Measurements from ENCODE around the gene DYRK3. TPM values are rescaled to one million over a fixed set of nuclear protein-coding genes. Genes with fewer than 3 reads are reported as not detected.

DYRK3 gene
- total and polyA plus RNA-seq, 2 donors: 4.9 to 7.2 TPM

DNA sequence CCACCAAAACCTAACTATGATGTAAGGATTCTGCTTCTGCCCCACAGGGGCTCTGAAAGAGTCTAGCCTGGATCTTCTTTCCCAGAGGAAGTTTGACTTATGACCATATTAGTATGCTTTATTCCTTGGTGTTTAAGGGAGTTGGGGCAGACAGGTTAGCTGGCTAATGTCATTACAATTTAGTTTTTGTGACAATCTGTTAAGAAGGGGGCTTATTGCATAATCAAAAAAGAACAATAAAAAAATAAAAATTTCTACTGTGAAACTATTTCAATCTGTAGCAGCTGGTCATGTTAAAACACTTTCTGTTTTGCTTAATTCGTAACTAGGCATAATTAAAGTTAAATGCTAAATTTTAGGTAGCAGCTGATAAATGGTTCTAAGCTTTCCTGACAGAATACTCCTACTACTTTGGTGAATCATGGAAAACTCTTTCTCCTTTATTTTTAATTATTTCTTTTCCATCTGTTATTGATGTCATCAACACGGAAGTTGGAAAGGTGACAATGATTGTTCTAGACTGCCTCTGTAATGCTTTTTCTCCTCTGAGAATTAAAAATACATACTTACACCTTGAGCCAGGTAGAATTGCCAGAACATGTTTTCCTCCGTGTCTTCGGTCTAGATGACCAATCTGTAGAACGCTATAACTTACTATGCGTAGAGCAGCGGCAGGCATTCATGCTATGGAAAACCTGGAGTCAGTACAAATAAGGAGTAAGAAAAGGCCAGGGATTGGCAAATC is 18.6 kb downstream of the DYRK3 start:
- H3K27ac ChIP-seq (ENCODE audit: low read depth in 1 of 2, low read length in 1 of 2): peak overlapping the region in 1 of 2 donors; percentile 30
- H3K36me3 ChIP-seq (ENCODE audit: control insufficient read depth in 2 of 2, insufficient read depth in 2 of 2, low read length in 1 of 2): peaks cover 0 to 10% of the 10 kb centered on the region in 2 donors
- peaks cover 6 to 18% of the 10 kb centered on the region in 2 donors for H3K4me1 ChIP-seq (ENCODE audit: control insufficient read depth in 2 of 2, insufficient read depth in 2 of 2, low read length in 2 of 2)
- no peaks in the 10 kb centered on the region for H3K9me3 ChIP-seq (ENCODE audit: control insufficient read depth in 2 of 2, insufficient read depth in 1 of 2, low read length in 1 of 2)
- no peaks in the 10 kb centered on the region for H3K27me3 ChIP-seq (ENCODE audit: control insufficient read depth in 2 of 2, insufficient read depth in 1 of 2, low read length in 1 of 2)
- H3K4me3 ChIP-seq (ENCODE audit: low read length in 2 of 2): no peak overlapping the region
- 94% methylated on average over 7 of the region's 7 CpGs for WGBS
- DNase-seq (ENCODE audit: low read depth in 6 of 9, low spot score in 9 of 9): no peak

DNA sequence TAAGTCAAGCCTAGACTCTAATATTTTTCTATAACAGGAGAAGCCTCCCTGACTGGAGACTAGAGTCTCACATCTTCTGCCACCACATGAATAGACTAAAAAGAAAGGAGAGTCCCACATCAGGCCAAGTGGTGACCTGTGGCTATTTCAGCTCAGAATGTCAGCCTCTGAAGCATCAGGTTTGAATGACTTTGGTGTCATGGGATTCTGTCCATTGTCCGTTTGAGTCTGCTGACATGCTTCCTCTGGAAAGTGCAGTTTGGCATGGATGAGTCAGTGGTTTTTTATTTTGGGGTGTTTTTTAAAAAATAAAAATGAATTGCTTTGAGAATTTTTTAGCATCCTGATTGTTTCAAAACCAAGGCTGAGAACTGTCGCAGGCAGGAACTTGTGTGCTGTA is 19.5 kb downstream of the DYRK3 start:
- Histone ChIP-seq H3K4me3 (ENCODE audit: low read length in 2 of 2) (no peak overlapping the region), H3K9me3 (ENCODE audit: control insufficient read depth in 2 of 2, insufficient read depth in 1 of 2, low read length in 1 of 2) (no peaks in the 10 kb centered on the region), H3K27me3 (ENCODE audit: control insufficient read depth in 2 of 2, insufficient read depth in 1 of 2, low read length in 1 of 2) (no peaks in the 10 kb centered on the region), H3K27ac (ENCODE audit: low read depth in 1 of 2, low read length in 1 of 2) (no peak overlapping the region), H3K36me3 (ENCODE audit: control insufficient read depth in 2 of 2, insufficient read depth in 2 of 2, low read length in 1 of 2) (peaks cover 0 to 6% of the 10 kb centered on the region in 2 donors), H3K4me1 (ENCODE audit: control insufficient read depth in 2 of 2, insufficient read depth in 2 of 2, low read length in 2 of 2) (peaks cover 9 to 27% of the 10 kb centered on the region in 2 donors)
- no peak for DNase-seq (ENCODE audit: low read depth in 6 of 9, low spot score in 9 of 9)
- 87% methylated on average over 2 of the region's 2 CpGs for WGBS

DNA sequence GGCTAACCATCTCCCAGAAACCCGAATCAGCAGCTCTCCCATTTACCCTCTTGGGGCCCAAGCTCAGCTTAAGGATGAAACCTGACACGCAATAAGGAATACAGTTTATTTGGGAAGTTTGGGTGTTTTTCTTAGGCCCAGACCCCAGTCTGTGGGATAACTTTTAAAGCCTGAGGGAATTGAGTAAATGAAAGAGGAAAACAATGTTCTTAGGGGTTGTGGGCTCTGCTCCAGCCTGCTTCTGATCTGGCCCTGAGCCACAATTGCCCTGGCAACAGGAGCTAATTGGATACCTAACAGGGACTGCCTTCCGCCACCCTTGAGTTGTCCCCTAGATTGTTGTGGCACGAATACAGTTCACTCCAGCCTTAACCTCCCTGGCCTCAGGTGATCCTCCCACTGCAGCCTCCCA is 20.1 kb downstream of the DYRK3 start:
- no peak overlapping the region for H3K4me3 ChIP-seq (ENCODE audit: low read length in 2 of 2)
- no peak for DNase-seq (ENCODE audit: low read depth in 6 of 9, low spot score in 9 of 9)
- peaks cover 0 to 6% of the 10 kb centered on the region in 2 donors for H3K36me3 ChIP-seq (ENCODE audit: control insufficient read depth in 2 of 2, insufficient read depth in 2 of 2, low read length in 1 of 2)
- H3K4me1 ChIP-seq (ENCODE audit: control insufficient read depth in 2 of 2, insufficient read depth in 2 of 2, low read length in 2 of 2): peaks cover 11 to 33% of the 10 kb centered on the region in 2 donors
- 95% methylated on average over 4 of the region's 4 CpGs for WGBS
- H3K27ac ChIP-seq (ENCODE audit: low read depth in 1 of 2, low read length in 1 of 2): peak overlapping the region in 1 of 2 donors; percentile 19
- peaks cover 0 to 2% of the 10 kb centered on the region in 2 donors for H3K9me3 ChIP-seq (ENCODE audit: control insufficient read depth in 2 of 2, insufficient read depth in 1 of 2, low read length in 1 of 2)
- H3K27me3 ChIP-seq (ENCODE audit: control insufficient read depth in 2 of 2, insufficient read depth in 1 of 2, low read length in 1 of 2): no peaks in the 10 kb centered on the region

DNA sequence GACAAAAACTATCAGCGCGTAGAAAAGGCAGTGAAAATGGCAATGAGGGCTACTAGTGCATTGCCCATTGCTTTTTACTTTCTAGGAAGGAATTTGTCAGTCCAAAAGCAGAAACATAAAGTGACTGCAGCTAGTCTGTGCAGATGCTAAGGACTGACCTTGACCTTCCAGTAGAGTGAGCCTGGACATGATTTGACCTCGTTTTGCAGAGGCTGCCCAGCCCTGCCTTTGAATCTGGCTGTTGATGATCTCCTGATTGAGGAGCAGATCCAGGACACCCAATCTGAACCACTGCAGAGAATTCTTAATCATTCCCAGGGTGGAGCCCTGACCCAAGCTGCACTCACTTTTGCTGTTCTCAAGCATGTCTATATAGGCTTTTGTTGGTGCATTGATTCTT is 21.6 kb downstream of the DYRK3 start:
- H3K27me3 ChIP-seq (ENCODE audit: control insufficient read depth in 2 of 2, insufficient read depth in 1 of 2, low read length in 1 of 2): no peaks in the 10 kb centered on the region
- DNase-seq (ENCODE audit: low read depth in 6 of 9, low spot score in 9 of 9): no peak
- H3K36me3 ChIP-seq (ENCODE audit: control insufficient read depth in 2 of 2, insufficient read depth in 2 of 2, low read length in 1 of 2): no peaks in the 10 kb centered on the region
- 98% methylated on average over 3 of the region's 3 CpGs for WGBS
- peaks cover 11 to 33% of the 10 kb centered on the region in 2 donors for H3K4me1 ChIP-seq (ENCODE audit: control insufficient read depth in 2 of 2, insufficient read depth in 2 of 2, low read length in 2 of 2)
- H3K9me3 ChIP-seq (ENCODE audit: control insufficient read depth in 2 of 2, insufficient read depth in 1 of 2, low read length in 1 of 2): peaks cover 0 to 2% of the 10 kb centered on the region in 2 donors
- H3K4me3 ChIP-seq (ENCODE audit: low read length in 2 of 2): no peak overlapping the region
- no peak overlapping the region for H3K27ac ChIP-seq (ENCODE audit: low read depth in 1 of 2, low read length in 1 of 2)

DNA sequence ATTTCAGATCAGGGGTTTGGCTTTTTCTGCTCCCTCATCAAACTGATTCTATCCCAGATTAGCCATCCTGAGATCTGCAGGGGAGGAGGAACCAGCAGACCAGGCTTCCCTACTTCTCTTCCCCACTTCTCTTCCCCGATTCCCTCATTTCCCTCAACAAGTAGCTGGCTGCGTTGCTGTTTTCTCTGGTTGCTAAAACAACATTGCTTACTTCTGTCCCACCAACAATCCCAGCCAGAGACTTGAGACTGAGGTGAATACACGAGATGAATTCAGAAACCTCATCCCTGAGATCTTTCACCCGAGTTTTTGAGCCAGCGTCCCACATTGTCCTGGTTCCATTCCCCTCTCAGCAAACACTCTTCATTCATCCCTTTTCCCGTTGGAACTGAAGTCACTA is 22.4 kb downstream of the DYRK3 start:
- no peak overlapping the region for H3K4me3 ChIP-seq (ENCODE audit: low read length in 2 of 2)
- H3K9me3 ChIP-seq (ENCODE audit: control insufficient read depth in 2 of 2, insufficient read depth in 1 of 2, low read length in 1 of 2): peaks cover 0 to 2% of the 10 kb centered on the region in 2 donors
- peaks cover 11 to 33% of the 10 kb centered on the region in 2 donors for H3K4me1 ChIP-seq (ENCODE audit: control insufficient read depth in 2 of 2, insufficient read depth in 2 of 2, low read length in 2 of 2)
- no peak for DNase-seq (ENCODE audit: low read depth in 6 of 9, low spot score in 9 of 9)
- peak overlapping the region in 1 of 2 donors; percentile 22 for H3K27ac ChIP-seq (ENCODE audit: low read depth in 1 of 2, low read length in 1 of 2)
- H3K27me3 ChIP-seq (ENCODE audit: control insufficient read depth in 2 of 2, insufficient read depth in 1 of 2, low read length in 1 of 2): no peaks in the 10 kb centered on the region
- H3K36me3 ChIP-seq (ENCODE audit: control insufficient read depth in 2 of 2, insufficient read depth in 2 of 2, low read length in 1 of 2): no peaks in the 10 kb centered on the region
- 38% methylated on average over 6 of the region's 6 CpGs for WGBS

DNA sequence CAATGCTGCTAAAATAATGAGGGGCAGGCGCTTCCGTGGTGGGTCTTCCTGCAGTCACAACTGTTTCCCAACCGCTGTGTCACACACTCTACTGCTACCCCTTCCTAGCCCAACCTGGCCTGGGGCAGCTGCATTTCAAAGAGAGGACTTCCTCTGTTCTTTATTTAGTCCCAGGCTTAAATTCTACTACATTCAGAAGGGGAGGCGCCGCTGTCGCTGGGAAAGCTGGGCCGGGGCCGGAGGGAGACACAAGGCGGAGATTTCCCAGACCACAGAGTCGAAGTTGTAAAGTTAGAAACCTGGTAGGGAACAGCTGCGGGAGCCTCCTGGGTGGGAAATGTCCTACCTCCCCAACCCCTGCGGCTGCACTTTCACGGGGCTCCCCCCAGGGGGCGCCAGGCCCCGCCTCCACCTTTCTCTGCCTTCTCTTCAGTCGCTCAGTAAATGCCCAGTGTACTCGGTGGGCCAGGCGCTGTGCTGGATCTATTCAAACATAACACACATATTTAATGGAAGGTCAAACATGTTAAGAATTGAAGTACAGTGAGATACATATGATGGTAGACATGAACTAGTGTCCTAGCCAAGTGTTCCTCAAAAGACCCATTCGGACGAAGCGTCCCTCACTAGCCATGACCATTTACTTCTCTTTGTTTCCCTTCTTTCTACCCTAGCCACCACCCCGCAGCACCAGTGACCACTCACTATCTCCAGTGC is 23.1 kb downstream of the DYRK3 start:
- WGBS: 18% methylated on average over 22 of the region's 22 CpGs
- peaks cover 11 to 35% of the 10 kb centered on the region in 2 donors for H3K4me1 ChIP-seq (ENCODE audit: control insufficient read depth in 2 of 2, insufficient read depth in 2 of 2, low read length in 2 of 2)
- DNase-seq (ENCODE audit: low read depth in 6 of 9, low spot score in 9 of 9): peak in 6 of 9 donors; percentile 19 to 71 (median 48)
- H3K9me3 ChIP-seq (ENCODE audit: control insufficient read depth in 2 of 2, insufficient read depth in 1 of 2, low read length in 1 of 2): peaks cover 0 to 2% of the 10 kb centered on the region in 2 donors
- H3K27me3 ChIP-seq (ENCODE audit: control insufficient read depth in 2 of 2, insufficient read depth in 1 of 2, low read length in 1 of 2): peaks cover 3 to 4% of the 10 kb centered on the region in 2 donors
- peak overlapping the region in 1 of 2 donors; percentile 22 for H3K27ac ChIP-seq (ENCODE audit: low read depth in 1 of 2, low read length in 1 of 2)
- H3K4me3 ChIP-seq (ENCODE audit: low read length in 2 of 2): no peak overlapping the region
- no peaks in the 10 kb centered on the region for H3K36me3 ChIP-seq (ENCODE audit: control insufficient read depth in 2 of 2, insufficient read depth in 2 of 2, low read length in 1 of 2)

DNA sequence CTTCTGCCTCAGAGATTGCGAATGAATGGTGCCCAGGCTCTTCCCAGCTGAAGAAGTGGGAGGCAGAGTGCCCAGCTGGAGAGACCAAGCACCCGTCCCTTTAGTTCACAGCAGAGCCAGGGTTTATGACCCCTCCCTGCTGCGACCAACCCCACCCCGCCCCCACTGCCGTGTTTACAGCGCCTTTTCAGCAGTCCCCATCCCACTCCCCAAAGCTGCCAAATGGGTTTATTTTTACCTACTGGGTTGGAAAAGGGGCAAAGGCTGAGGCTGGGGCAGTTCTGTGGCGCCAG is 23.6 kb downstream of the DYRK3 start:
- H3K27me3 ChIP-seq (ENCODE audit: control insufficient read depth in 2 of 2, insufficient read depth in 1 of 2, low read length in 1 of 2): peaks cover 3 to 9% of the 10 kb centered on the region in 2 donors
- 77% methylated on average over 7 of the region's 7 CpGs for WGBS
- H3K9me3 ChIP-seq (ENCODE audit: control insufficient read depth in 2 of 2, insufficient read depth in 1 of 2, low read length in 1 of 2): peaks cover 0 to 2% of the 10 kb centered on the region in 2 donors
- DNase-seq (ENCODE audit: low read depth in 6 of 9, low spot score in 9 of 9): no peak
- peaks cover 11 to 40% of the 10 kb centered on the region in 2 donors for H3K4me1 ChIP-seq (ENCODE audit: control insufficient read depth in 2 of 2, insufficient read depth in 2 of 2, low read length in 2 of 2)
- no peak overlapping the region for H3K27ac ChIP-seq (ENCODE audit: low read depth in 1 of 2, low read length in 1 of 2)
- H3K36me3 ChIP-seq (ENCODE audit: control insufficient read depth in 2 of 2, insufficient read depth in 2 of 2, low read length in 1 of 2): no peaks in the 10 kb centered on the region
- no peak overlapping the region for H3K4me3 ChIP-seq (ENCODE audit: low read length in 2 of 2)

DNA sequence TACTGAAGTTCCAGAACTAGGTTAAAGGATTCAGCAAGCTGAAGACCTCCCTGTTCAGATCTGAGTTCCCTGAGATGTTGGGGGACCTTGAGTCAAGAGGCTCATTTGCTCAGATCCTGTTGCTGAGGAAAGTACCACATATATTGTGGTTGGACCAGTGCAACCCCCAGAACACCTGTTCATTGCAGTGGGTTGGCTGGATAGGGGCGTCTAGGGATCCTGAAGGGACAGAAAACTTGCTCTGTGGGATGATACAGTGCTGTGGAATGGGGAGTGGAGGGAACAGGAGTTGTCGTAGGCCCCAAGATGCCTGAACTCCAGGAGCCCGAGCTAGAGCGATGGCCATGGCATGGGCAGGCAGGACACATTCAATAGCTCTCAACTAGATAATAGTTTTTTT is 24.8 kb downstream of the DYRK3 start:
- H3K27me3 ChIP-seq (ENCODE audit: control insufficient read depth in 2 of 2, insufficient read depth in 1 of 2, low read length in 1 of 2): peaks cover 3 to 11% of the 10 kb centered on the region in 2 donors
- peaks cover 0 to 2% of the 10 kb centered on the region in 2 donors for H3K9me3 ChIP-seq (ENCODE audit: control insufficient read depth in 2 of 2, insufficient read depth in 1 of 2, low read length in 1 of 2)
- H3K4me1 ChIP-seq (ENCODE audit: control insufficient read depth in 2 of 2, insufficient read depth in 2 of 2, low read length in 2 of 2): peaks cover 11 to 46% of the 10 kb centered on the region in 2 donors
- no peak for DNase-seq (ENCODE audit: low read depth in 6 of 9, low spot score in 9 of 9)
- H3K27ac ChIP-seq (ENCODE audit: low read depth in 1 of 2, low read length in 1 of 2): peak overlapping the region in 1 of 2 donors; percentile 20
- H3K36me3 ChIP-seq (ENCODE audit: control insufficient read depth in 2 of 2, insufficient read depth in 2 of 2, low read length in 1 of 2): no peaks in the 10 kb centered on the region
- no peak overlapping the region for H3K4me3 ChIP-seq (ENCODE audit: low read length in 2 of 2)
- WGBS: 78% methylated on average over 4 of the region's 4 CpGs

DNA sequence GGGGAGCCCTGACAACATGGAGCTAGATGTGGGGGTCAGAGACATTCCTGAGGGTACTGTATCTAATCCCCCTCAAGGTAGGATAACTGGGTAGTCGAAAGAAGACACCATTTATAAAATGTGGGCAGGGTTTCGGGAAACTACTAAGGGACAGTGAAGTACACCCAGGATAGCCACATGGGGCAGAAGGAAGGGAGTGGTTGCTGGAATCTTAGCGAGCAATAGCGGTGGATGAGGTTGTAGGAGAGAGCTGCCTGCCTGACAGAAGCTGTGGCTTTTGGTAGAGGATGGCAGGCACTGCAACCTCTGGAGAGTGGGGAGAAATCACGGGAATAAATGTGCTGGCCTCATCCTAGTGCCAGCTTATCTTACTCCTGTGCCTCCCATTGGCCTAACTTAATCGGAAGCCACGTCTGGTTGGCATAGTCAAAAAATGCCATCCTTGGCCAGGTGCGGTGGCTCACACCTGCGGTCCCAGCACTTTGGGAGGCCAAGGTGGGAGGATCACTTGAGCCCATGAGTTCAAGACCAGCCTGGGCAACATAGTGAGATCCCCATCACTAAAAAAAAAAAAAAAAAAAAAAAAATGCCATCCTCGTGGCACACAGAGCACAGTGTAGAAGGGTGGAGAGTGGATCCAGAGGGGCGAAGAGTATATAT is 26.0 kb downstream of the DYRK3 start:
- H3K9me3 ChIP-seq (ENCODE audit: control insufficient read depth in 2 of 2, insufficient read depth in 1 of 2, low read length in 1 of 2): peaks cover 0 to 2% of the 10 kb centered on the region in 2 donors
- H3K36me3 ChIP-seq (ENCODE audit: control insufficient read depth in 2 of 2, insufficient read depth in 2 of 2, low read length in 1 of 2): no peaks in the 10 kb centered on the region
- 97% methylated on average over 11 of the region's 11 CpGs for WGBS
- H3K4me1 ChIP-seq (ENCODE audit: control insufficient read depth in 2 of 2, insufficient read depth in 2 of 2, low read length in 2 of 2): peaks cover 11 to 46% of the 10 kb centered on the region in 2 donors
- H3K27me3 ChIP-seq (ENCODE audit: control insufficient read depth in 2 of 2, insufficient read depth in 1 of 2, low read length in 1 of 2): peaks cover 3 to 11% of the 10 kb centered on the region in 2 donors
- no peak overlapping the region for H3K27ac ChIP-seq (ENCODE audit: low read depth in 1 of 2, low read length in 1 of 2)
- no peak for DNase-seq (ENCODE audit: low read depth in 6 of 9, low spot score in 9 of 9)
- H3K4me3 ChIP-seq (ENCODE audit: low read length in 2 of 2): no peak overlapping the region
